Transverse colon (tissue), 4 donors: ENCODE results near the gene COL23A1. TPM values are rescaled to one million over a fixed set of nuclear protein-coding genes. Genes with fewer than 3 reads are reported as not detected.
A peak's percentile ranks its signal among the peaks of the same experiment; 100 is the strongest.

ENCODE experiments used
- DNase-seq: peaks from one replicate; pipeline ENCODE4 v3.0.0-alpha.2; 2019
- H3K27ac ChIP-seq, 4 donors: fragments of 200-600 bp; sonication (generic); 2 replicates each; pipeline ENCODE4 v1.5.1; 2016 to 2018; ENCODE audit warnings: inconsistent platforms in 4 of 4
- H3K27me3 ChIP-seq: fragments of 200-600 bp; sonication (generic); 2 replicates; pipeline ENCODE4 v1.5.1; 2017; ENCODE audit warnings: inconsistent platforms
- H3K36me3 ChIP-seq, 4 donors: fragments of 200-600 bp; sonication (generic); 2 replicates each; pipeline ENCODE4 v1.5.1; 2017 to 2019; ENCODE audit warnings: inconsistent platforms in 4 of 4
- H3K4me1 ChIP-seq, 4 donors: fragments of 200-600 bp; sonication (generic); 2 replicates each; pipeline ENCODE4 v1.5.1; 2017 to 2020; ENCODE audit warnings: inconsistent platforms in 4 of 4
- H3K4me3 ChIP-seq, 4 donors: fragments of 200-600 bp; sonication (generic); 1 replicate in 1 of 4; 2 replicates in 3 of 4; pipeline versions ENCODE4 v1.5.1 to v1.6.1; 2017 to 2019; ENCODE audit warnings: inconsistent platforms in 4 of 4
- H3K9me3 ChIP-seq, 2 donors: fragments of 200-600 bp; sonication (generic); 2 replicates each; pipeline ENCODE4 v1.5.1; 2017 to 2019; ENCODE audit warnings: inconsistent platforms in 2 of 2
- EP300 ChIP-seq: sonication (generic); formaldehyde crosslinking; IDR thresholded peaks from one replicate; pipeline ENCODE4 v1.6.1; 2017; ENCODE audit warnings: antibody characterized with exemption, low read depth
- POLR2A ChIP-seq: fragments of 450-650 bp; IDR thresholded peaks from one replicate; pipeline ENCODE4 v1.6.1; 2016; ENCODE audit warnings: antibody characterized with exemption, mild to moderate bottlenecking, moderate library complexity
- POLR2AphosphoS5 ChIP-seq, 3 donors: sonication (generic); formaldehyde crosslinking; IDR thresholded peaks; one replicate each; pipeline ENCODE4 v1.6.1; 2016; ENCODE audit warnings: antibody characterized with exemption in 3 of 3
- WGBS, 2 donors: methylation state at CpG; one replicate each; pipeline ENCODE4 v1.1.5; 2018; ENCODE audit warnings: low coverage in 1 of 2; 5-methylcytosine and 5-hydroxymethylcytosine counted together
- in situ Hi-C, 4 donors: fragments of 200-750 bp; cut with MboI; loops; one replicate each; pipeline versions ENCODE4 v1.15.0 to v1.15.1; 2017; ENCODE audit warnings: low sequenced_read_pairs in 3 of 4, low pct_ligation_motif_present in 1 of 4, low pct_unique_long_range_greater_than_20kb in 1 of 4
- intact Hi-C: fragments of 100-400 bp; cut with DNase I; formaldehyde crosslinking; loops from one replicate; pipeline ENCODE4 v1.15.1; 2023; ENCODE audit warnings: low total_unique reads
- total RNA-seq, 4 donors: library from RNA; depleted of rRNA; stranded (reverse); fragments of >200 nt; gene quantifications; one replicate each; pipeline ENCODE4 v1.1.0, GENCODE V29; 2016
- TF ChIP-seq, protein P1 (sequence below), 5 experiments: fragments of 200-600 bp in 3 of 5; fragments of 450-650 bp in 2 of 5; sonication (generic) in 3 of 5; IDR thresholded peaks; 1 replicate in 2 of 5; 2 replicates in 3 of 5; pipeline ENCODE4 v1.5.1; 2016 to 2017; ENCODE audit warnings: antibody characterized with exemption in 5 of 5, inconsistent platforms in 3 of 5, mild to moderate bottlenecking in 2 of 5, moderate library complexity in 1 of 5

COL23A1 gene
- total RNA-seq, 4 donors from 2014 or later, result 0.14 to 2.2 (median 1.4) TPM; not detected in 1

DNA sequence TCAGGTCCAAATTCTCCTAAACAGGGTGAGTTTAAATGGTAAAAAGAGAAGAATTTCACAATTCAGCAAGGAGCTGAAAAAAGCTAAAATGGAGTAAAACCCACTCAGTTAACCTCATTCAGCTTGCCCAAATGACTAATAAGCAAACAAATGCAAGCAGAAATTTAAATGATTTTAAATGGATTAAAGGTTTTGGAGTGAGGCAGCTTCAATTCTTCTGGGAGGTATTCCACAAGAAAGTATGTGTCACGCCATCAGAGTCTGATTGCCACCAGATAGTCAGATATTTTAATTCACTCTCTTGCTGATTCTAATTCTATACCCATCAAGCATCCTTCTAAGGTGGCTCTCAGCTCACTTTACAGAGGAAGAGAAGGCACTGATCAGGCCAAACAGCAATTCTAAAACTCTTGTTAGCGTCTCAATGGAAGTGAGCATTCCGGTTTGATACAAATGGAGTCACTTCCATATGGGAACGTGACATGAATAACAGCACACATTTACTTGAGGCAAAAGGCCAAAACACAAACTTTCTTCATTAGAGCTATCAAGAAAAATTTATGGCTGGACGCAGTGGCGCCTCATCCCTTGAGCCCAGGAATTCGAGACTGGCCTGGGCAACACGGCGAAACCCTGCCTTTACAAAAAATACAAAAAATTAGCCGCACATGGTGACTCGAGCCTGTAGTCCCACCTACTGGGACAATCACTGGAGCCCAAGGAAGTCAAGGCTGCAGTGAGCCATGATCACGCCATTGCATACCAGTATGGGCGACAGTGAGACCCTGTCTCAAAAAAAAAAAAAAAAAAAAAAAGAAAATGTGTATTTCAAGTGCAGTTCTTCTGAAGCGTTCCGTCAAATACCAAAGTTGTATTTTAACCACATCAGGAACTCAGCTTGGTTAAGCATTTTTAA lies 34.7 kb upstream of the COL23A1 start:
- Histone ChIP-seq H3K27me3 (no peaks in the 10 kb centered on the region), H3K27ac (peak overlapping the region; percentile 94 to 99 (median 97)), H3K9me3 (no peaks in the 10 kb centered on the region), H3K4me3 (peak overlapping the region; percentile 56 to 97 (median 79)), H3K36me3 (peaks cover 0 to 23% (median 11%) of the 10 kb centered on the region in 4 donors), H3K4me1 (peaks cover 7 to 41% (median 24%) of the 10 kb centered on the region in 4 donors)
- DNase-seq, result no peak
- WGBS, 2 donors, result 25 to 40% methylated on average over 4 to 15 of the region's 15 CpGs
- intact Hi-C loops, result no loop called here
- in situ Hi-C loops, result no loop called here
- TF ChIP-seq, protein P1, sequence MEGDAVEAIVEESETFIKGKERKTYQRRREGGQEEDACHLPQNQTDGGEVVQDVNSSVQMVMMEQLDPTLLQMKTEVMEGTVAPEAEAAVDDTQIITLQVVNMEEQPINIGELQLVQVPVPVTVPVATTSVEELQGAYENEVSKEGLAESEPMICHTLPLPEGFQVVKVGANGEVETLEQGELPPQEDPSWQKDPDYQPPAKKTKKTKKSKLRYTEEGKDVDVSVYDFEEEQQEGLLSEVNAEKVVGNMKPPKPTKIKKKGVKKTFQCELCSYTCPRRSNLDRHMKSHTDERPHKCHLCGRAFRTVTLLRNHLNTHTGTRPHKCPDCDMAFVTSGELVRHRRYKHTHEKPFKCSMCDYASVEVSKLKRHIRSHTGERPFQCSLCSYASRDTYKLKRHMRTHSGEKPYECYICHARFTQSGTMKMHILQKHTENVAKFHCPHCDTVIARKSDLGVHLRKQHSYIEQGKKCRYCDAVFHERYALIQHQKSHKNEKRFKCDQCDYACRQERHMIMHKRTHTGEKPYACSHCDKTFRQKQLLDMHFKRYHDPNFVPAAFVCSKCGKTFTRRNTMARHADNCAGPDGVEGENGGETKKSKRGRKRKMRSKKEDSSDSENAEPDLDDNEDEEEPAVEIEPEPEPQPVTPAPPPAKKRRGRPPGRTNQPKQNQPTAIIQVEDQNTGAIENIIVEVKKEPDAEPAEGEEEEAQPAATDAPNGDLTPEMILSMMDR (IDR thresholded peaks at IDR 0.05), result no peak
- TF ChIP-seq EP300, result no peak
- TF ChIP-seq POLR2A, result no peak
- TF ChIP-seq POLR2AphosphoS5 (IDR thresholded peaks at IDR 0.05), result no peak

DNA sequence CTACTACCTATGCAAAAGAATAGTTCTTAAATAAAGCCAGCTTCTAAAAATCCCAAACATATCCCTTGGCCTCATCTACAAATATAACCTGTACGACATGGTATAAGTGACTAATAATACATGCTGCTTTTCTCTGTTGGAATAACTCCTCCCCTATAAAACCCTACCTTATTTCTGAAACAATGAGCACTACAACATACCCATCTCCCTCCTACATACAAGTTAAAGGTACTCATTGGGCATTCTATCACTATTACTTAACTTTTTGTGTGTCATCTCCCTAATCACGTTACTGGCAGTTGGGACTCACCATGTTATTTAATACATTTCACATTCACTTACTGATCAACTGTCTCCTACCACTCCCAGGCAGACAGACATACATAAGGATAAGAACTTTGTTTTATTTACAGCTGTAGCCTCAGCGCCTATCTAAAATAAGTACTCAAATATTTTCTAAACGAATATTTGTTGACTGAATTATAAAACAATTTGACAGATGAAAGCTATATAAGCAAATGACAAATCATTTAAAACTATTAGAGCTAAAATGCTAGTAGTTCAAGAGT lies 32.6 kb upstream of the COL23A1 start:
- Histone ChIP-seq H3K36me3 (peaks cover 0 to 38% (median 18%) of the 10 kb centered on the region in 4 donors), H3K27me3 (no peaks in the 10 kb centered on the region), H3K9me3 (no peaks in the 10 kb centered on the region), H3K27ac (no peak overlapping the region), H3K4me1 (peaks cover 10 to 43% (median 26%) of the 10 kb centered on the region in 4 donors), H3K4me3 (no peak overlapping the region)
- WGBS, 2 donors, result 86 to 88% methylated on average over 4 of the region's 4 CpGs
- TF ChIP-seq POLR2A (no peak), EP300 (no peak), POLR2AphosphoS5 (IDR thresholded peaks at IDR 0.05) (no peak)
- TF ChIP-seq, protein P1 (IDR thresholded peaks at IDR 0.05), result no peak
- DNase-seq, result no peak
- in situ Hi-C loops (no loop called here), intact Hi-C loops (no loop called here)

DNA sequence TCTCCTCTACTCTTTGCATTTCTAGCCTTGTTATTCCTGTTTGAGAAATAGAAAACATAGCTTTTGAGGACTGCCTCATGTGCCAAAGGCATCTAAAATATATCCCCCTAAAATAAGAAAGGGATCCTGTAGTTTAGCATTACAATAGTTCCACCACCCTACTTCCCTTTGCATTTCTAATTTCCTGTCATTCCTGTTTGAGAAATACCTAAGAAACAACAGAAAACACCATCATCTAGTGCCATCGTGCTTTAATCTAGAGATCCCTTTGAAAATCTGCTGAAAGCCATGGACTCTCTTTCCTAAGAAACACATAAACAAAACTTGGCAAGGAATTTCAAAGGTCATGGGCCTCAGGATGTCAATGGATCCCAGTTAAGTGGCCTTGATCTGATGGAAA lies 29.2 kb upstream of the COL23A1 start:
- 67 to 71% methylated on average over 1 of the region's 1 CpG for WGBS, 2 donors
- H3K4me1 ChIP-seq, result peaks cover 7 to 28% (median 18%) of the 10 kb centered on the region in 4 donors
- TF ChIP-seq EP300 (no peak), POLR2A (no peak), POLR2AphosphoS5 (IDR thresholded peaks at IDR 0.05) (no peak)
- TF ChIP-seq, protein P1 (IDR thresholded peaks at IDR 0.05), result no peak
- in situ Hi-C loops, result no loop called here
- H3K27me3 ChIP-seq, result no peaks in the 10 kb centered on the region
- H3K9me3 ChIP-seq, result no peaks in the 10 kb centered on the region
- intact Hi-C loops, result no loop called here
- no peak overlapping the region for H3K4me3 ChIP-seq
- DNase-seq, result no peak
- H3K27ac ChIP-seq, result no peak overlapping the region
- H3K36me3 ChIP-seq, result peaks cover 0 to 72% (median 35%) of the 10 kb centered on the region in 4 donors

DNA sequence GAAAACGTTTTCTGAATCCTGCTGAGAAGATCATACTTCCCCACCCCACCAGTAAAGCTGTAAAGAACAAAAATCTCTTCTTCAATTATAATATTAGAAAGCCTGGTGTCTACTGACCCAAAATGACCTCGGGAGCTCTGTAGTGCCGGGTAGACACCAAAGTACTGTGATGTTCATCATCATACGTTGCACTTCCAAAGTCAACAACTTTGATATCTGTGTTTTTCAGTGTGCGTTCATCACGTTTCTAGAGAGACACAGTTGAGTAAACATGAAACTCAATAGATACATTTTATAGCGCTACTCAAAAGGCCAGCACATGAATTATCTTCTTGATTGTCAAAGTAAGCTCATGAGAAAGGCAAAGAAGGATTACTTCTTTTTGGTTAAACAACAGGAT lies 22.1 kb upstream of the COL23A1 start:
- intact Hi-C loops (no loop called here), in situ Hi-C loops (no loop called here)
- H3K27ac ChIP-seq, result no peak overlapping the region
- H3K4me3 ChIP-seq, result no peak overlapping the region
- H3K4me1 ChIP-seq, result no peaks in the 10 kb centered on the region
- no peak for DNase-seq
- H3K27me3 ChIP-seq, result no peaks in the 10 kb centered on the region
- no peaks in the 10 kb centered on the region for H3K9me3 ChIP-seq
- peaks cover 0 to 96% (median 44%) of the 10 kb centered on the region in 4 donors for H3K36me3 ChIP-seq
- TF ChIP-seq POLR2AphosphoS5 (IDR thresholded peaks at IDR 0.05), result no peak
- no peak for TF ChIP-seq POLR2A
- TF ChIP-seq, protein P1 (IDR thresholded peaks at IDR 0.05), result no peak
- no peak for TF ChIP-seq EP300
- 70 to 75% methylated on average over 7 of the region's 7 CpGs for WGBS, 2 donors
